HCT116 (cell line): ENCODE data around the gene SERINC5.

Source experiments
- EZH2 ChIP-seq: fragments of 200-600 bp; sonication (generic); IDR thresholded peaks from 2 replicates; pipeline ENCODE4 v1.6.1; 2017; ENCODE audit warnings: antibody characterized with exemption, mixed run types
- FOSL1 ChIP-seq: IDR thresholded peaks from 2 replicates; pipeline ENCODE4 v1.6.1; 2012; ENCODE audit warnings: low read depth
- POLR2A ChIP-seq: IDR thresholded peaks from 2 replicates; pipeline ENCODE4 v1.7.0; 2011; ENCODE audit warnings: borderline replicate concordance; ENCODE audit not compliant: insufficient read depth, insufficient read length; ENCODE audit errors: extremely low read depth
- TF ChIP-seq, protein P1 (sequence below), 3 experiments: fragments of 200-600 bp in 1 of 3; sonication (generic) in 1 of 3; IDR thresholded peaks in 2 of 3; conservative IDR thresholded peaks in 1 of 3; 2 replicates each; pipeline ENCODE4 v1.5.1; 2012 to 2017; ENCODE audit warnings: low read depth in 2 of 3, low read length in 2 of 3, antibody characterized with exemption in 1 of 3, borderline replicate concordance in 1 of 3, control low read depth in 1 of 3, mild to moderate bottlenecking in 1 of 3, mixed read lengths in 1 of 3, mixed run types in 1 of 3, moderate library complexity in 1 of 3; ENCODE audit not compliant: insufficient read depth in 1 of 3

DNA sequence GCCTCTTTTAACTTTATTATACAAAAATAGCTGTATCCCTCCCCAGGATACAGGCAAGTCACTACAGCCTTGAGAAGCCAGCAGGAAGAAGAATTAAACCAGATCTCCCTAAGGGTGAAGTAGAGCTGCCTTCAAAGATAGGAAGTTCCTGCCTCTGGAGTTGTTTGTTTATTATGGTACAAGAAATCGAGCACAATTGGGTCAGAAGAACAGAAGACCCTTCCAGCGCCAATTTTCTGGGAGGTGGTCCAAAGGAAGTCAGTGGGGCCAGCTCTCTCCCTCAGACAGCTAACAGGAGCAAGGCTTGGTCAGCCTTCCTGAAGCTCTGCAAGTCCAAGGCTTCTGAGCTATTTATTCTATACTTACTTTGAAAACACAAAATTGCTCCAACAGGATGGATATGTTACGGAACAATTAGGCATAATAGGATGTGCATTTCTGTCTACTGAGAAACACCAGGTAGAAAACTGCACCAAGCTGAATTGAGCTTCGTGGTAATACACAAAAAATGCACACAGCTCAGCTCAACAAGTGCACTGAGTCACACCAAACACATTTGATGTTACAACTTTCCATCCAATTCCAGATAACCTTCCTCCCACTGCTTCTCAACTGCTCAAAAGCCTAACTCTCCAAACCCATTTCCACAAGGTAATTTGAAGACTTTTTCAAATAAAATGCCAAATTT, 16.0 kb downstream of the SERINC5 start:
- TF ChIP-seq FOSL1 (no peak), EZH2 (no peak), POLR2A (no peak)
- TF ChIP-seq, protein P1, sequence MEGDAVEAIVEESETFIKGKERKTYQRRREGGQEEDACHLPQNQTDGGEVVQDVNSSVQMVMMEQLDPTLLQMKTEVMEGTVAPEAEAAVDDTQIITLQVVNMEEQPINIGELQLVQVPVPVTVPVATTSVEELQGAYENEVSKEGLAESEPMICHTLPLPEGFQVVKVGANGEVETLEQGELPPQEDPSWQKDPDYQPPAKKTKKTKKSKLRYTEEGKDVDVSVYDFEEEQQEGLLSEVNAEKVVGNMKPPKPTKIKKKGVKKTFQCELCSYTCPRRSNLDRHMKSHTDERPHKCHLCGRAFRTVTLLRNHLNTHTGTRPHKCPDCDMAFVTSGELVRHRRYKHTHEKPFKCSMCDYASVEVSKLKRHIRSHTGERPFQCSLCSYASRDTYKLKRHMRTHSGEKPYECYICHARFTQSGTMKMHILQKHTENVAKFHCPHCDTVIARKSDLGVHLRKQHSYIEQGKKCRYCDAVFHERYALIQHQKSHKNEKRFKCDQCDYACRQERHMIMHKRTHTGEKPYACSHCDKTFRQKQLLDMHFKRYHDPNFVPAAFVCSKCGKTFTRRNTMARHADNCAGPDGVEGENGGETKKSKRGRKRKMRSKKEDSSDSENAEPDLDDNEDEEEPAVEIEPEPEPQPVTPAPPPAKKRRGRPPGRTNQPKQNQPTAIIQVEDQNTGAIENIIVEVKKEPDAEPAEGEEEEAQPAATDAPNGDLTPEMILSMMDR (IDR thresholded peaks at IDR 0.05 in 2 of 3, conservative IDR thresholded peaks at IDR 0.05 in 1 of 3; ENCODE audit: borderline replicate concordance in 1 of 3, insufficient read depth in 1 of 3, low read depth in 2 of 3, low read length in 2 of 3): no peak
